Fibroblast of lung (primary cell): Measurements from ENCODE around the gene STEAP1B. TPM values are rescaled to one million over a fixed set of nuclear protein-coding genes. Genes with fewer than 3 reads are reported as not detected.
"Not testable (repeated sequence)": the region's sequence is repeated elsewhere in the genome, so short reads cannot be mapped to it uniquely, and the experiment has no call there.

Experiments used
- DNase-seq, 2 donors: peaks; one replicate each; pipeline versions ENCODE4 v3.0.0 to v3.0.0-alpha.2; 2010; ENCODE audit warnings: low read depth in 2 of 2
- H2AFZ ChIP-seq: 2 replicates; pipeline ENCODE4 v1.5.1; 2012; ENCODE audit warnings: low read length, control low read depth, inconsistent platforms
- H3K27ac ChIP-seq: 2 replicates; pipeline ENCODE4 v1.5.1; 2011; ENCODE audit warnings: low read length, control low read depth; ENCODE audit not compliant: insufficient read depth
- H3K27me3 ChIP-seq: 2 replicates; pipeline ENCODE4 v1.5.1; 2011; ENCODE audit warnings: mild to moderate bottlenecking, low read length; ENCODE audit not compliant: control insufficient read depth, insufficient read depth
- H3K36me3 ChIP-seq: 2 replicates; pipeline ENCODE4 v1.5.1; 2011; ENCODE audit warnings: low read length; ENCODE audit not compliant: control insufficient read depth, insufficient read depth
- H3K4me1 ChIP-seq: 2 replicates; pipeline ENCODE4 v1.5.1; 2011; ENCODE audit warnings: low read length; ENCODE audit not compliant: control insufficient read depth, insufficient read depth; ENCODE audit errors: extremely low read depth
- H3K4me2 ChIP-seq: 2 replicates; pipeline ENCODE4 v1.5.1; 2011; ENCODE audit warnings: low read length, control low read depth; ENCODE audit not compliant: insufficient read depth; ENCODE audit errors: extremely low read depth
- H3K4me3 ChIP-seq, 4 experiments: fragments of 200-600 bp in 1 of 4; sonication (generic) in 1 of 4; replicated peaks in 1 of 4; 2 replicates each; pipeline ENCODE4 v1.5.1; 2011 to 2016; ENCODE audit warnings: low read length in 4 of 4, low read depth in 3 of 4, mild to moderate bottlenecking in 3 of 4, control low read depth in 2 of 4, inconsistent platforms in 1 of 4, mixed read lengths in 1 of 4; ENCODE audit not compliant: insufficient read depth in 1 of 4; ENCODE audit errors: control extremely low read depth in 1 of 4
- H3K79me2 ChIP-seq: 2 replicates; pipeline ENCODE4 v1.5.1; 2012; ENCODE audit warnings: mild to moderate bottlenecking, low read length, inconsistent platforms; ENCODE audit not compliant: control insufficient read depth, insufficient read depth
- H3K9ac ChIP-seq: 2 replicates; pipeline ENCODE4 v1.5.1; 2011; ENCODE audit warnings: mild to moderate bottlenecking, low read length, control low read depth; ENCODE audit not compliant: insufficient read depth
- H3K9me3 ChIP-seq: 2 replicates; pipeline ENCODE4 v1.5.1; 2012; ENCODE audit warnings: low read depth, low read length; ENCODE audit not compliant: control insufficient read depth, insufficient read depth
- H4K20me1 ChIP-seq: 2 replicates; pipeline ENCODE4 v1.5.1; 2011; ENCODE audit warnings: low read length; ENCODE audit not compliant: control insufficient read depth, insufficient read depth; ENCODE audit errors: extremely low read depth
- CTCF ChIP-seq, 2 donors: IDR thresholded peaks in 1 of 2; conservative IDR thresholded peaks in 1 of 2; 1 replicate in 1 of 2; 2 replicates in 1 of 2; pipeline ENCODE4 v1.5.1; 2011 to 2012; ENCODE audit warnings: low read length in 2 of 2, control low read depth in 1 of 2, inconsistent platforms in 1 of 2, low read depth in 1 of 2, mild to moderate bottlenecking in 1 of 2
- EZH2 ChIP-seq: IDR thresholded peaks from 2 replicates; pipeline ENCODE4 v1.5.1; 2012; ENCODE audit warnings: low read length, control low read depth, mild to moderate bottlenecking; ENCODE audit errors: missing control alignments
- polyA plus RNA-seq, 2 donors: library from polyadenylated mRNA; depleted of rRNA in 1 of 2; stranded (reverse) in 1 of 2; unstranded in 1 of 2; fragments of >200 nt; gene quantifications; 2 replicates each; pipeline ENCODE4 v1.2.1, GENCODE V29; 2011 to 2012; ENCODE audit warnings: missing spikeins in 1 of 2
- total RNA-seq: library from RNA; depleted of rRNA; stranded (reverse); fragments of >200 nt; gene quantifications from 2 replicates; pipeline ENCODE4 v1.2.1, GENCODE V29; 2014

STEAP1B gene
- total and polyA plus RNA-seq, 2 donors (not counting 1 experiment from before 2014, with no cell fraction given): 11.4 to 14.7 TPM

GRCh38 chr7:22541789-22542188 is 41.8 kb upstream of the STEAP1B start:
- DNase-seq: no peak
- Histone ChIP-seq H3K27me3 (peaks cover 7% of the 10 kb centered on the region), H3K9me3 (no peaks in the 10 kb centered on the region), H3K4me3 (no peak overlapping the region), H3K9ac (no peak overlapping the region), H3K27ac (no peak overlapping the region), H3K79me2 (no peaks in the 10 kb centered on the region), H4K20me1 (no peaks in the 10 kb centered on the region), H3K4me2 (no peak overlapping the region), H3K36me3 (no peaks in the 10 kb centered on the region), H2AFZ (no peak overlapping the region), H3K4me1 (no peaks in the 10 kb centered on the region)
- TF ChIP-seq EZH2 (no peak), CTCF (conservative IDR thresholded peaks at IDR 0.05 in 1 of 2, IDR thresholded peaks at IDR 0.05 in 1 of 2; ENCODE audit: low read depth in 1 of 2, low read length in 2 of 2) (no peak)

GRCh38 chr7:22528537-22528936 is 28.5 kb upstream of the STEAP1B start:
- not testable (repeated sequence) for H3K4me3 ChIP-seq, H3K4me1 ChIP-seq, H3K9me3 ChIP-seq, H3K27ac ChIP-seq, H3K27me3 ChIP-seq, H4K20me1 ChIP-seq, H3K79me2 ChIP-seq, DNase-seq, H3K9ac ChIP-seq, H3K4me2 ChIP-seq, H2AFZ ChIP-seq, H3K36me3 ChIP-seq

DNA sequence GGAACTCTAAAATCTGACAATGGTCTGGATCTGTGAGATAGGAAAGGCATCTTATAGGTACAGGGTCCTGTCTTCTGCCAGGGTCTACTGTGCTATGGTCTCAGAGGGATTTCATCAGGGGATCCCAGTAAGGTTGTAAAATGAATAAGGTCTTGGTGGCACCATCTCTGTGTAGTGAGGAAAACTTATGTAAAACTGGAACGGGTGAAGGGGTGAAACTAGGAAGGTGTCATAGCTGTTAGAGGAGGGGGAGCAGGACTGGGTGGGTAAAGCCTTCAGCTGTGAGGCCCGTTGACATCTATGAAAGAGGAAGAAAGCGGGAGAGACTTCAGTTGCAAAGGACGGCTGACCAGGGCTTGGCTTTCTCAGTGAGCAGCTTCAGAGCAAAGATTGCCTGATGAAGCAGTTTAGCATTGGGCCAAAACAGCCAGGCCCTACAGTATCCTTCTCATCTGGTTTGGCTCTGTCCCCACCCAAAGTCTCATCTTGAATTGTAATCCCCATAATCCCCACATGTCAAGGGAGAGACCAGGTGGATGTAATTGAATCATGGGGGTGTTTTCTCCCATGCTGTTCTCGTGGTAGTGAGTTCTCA is 24.5 kb upstream of the STEAP1B start:
- not testable (repeated sequence) for H3K36me3 ChIP-seq, H3K4me1 ChIP-seq, H3K27me3 ChIP-seq, H3K4me2 ChIP-seq, H3K9ac ChIP-seq, H4K20me1 ChIP-seq, H3K27ac ChIP-seq, H3K9me3 ChIP-seq, DNase-seq, H2AFZ ChIP-seq, H3K79me2 ChIP-seq, H3K4me3 ChIP-seq

DNA sequence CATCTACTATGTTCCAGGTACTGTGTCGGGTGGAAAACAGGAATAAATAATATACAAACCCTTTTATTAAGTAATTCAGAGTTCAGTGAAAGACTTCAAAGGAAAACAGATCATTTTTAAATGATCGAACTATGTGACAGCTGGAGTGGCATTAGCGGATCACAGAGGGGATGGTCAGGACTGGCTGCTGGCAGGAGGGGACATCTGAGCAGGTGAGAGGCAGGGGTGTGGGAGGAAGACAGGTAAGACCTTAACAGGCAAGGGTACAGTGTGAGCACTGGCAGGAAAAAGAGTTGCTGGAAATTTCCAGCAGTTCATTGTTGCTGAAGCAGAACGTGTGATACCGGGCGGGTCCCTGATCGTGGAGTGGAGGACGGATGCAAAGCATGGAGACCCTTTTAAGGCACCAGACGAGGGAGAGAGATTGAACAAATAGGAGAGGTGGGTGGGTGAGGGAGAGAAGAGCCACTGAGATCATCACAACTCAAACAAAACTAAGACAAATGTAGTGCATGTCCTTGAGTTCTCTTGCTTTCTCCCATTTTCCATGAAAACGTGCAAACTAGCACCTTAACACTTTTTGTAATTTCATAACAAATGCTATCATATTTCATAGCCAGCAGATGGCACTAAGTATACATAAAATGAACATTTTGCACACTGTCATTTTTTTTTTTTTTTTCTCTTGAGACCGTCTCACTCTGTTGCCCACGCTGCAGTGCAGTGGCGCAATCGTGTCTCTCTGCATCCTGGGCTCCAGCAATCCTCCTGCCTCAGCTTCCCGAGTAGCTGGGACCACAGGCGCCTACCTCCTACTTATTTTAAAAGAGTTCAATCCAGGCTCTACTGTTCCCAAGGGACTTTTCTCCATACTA is 23.7 kb upstream of the STEAP1B start:
- DNase-seq: peak; percentile 63 to 65
- not testable (repeated sequence) for H3K9ac ChIP-seq, H3K27me3 ChIP-seq, H3K27ac ChIP-seq, H3K4me2 ChIP-seq, H3K4me1 ChIP-seq, H3K36me3 ChIP-seq, H2AFZ ChIP-seq, H4K20me1 ChIP-seq, H3K4me3 ChIP-seq, H3K9me3 ChIP-seq, H3K79me2 ChIP-seq

DNA sequence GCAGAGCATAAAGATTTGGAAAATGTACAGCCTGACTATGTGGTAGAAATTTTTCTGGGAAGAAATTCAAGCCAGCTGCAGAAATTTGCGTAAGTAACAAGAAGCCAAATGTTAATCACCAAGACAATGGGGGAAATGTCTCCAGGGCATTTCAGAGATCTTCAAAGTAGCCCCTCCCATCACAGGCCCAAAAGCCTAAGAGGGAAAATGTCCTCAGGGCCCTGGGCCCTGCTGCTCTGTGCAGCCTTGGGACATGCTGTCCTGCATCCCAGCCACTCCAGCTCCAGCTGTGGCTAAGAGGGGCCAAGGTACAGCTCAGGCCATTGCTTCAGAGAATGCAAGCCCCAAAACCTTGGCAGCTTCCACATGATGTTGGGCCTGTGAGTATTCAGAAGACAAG is 19.6 kb upstream of the STEAP1B start:
- H3K79me2 ChIP-seq, H3K4me1 ChIP-seq, DNase-seq, H3K4me3 ChIP-seq, H3K4me2 ChIP-seq, H4K20me1 ChIP-seq, H3K27ac ChIP-seq, H3K27me3 ChIP-seq, H2AFZ ChIP-seq, H3K9me3 ChIP-seq, H3K9ac ChIP-seq, H3K36me3 ChIP-seq: not testable (repeated sequence)

DNA sequence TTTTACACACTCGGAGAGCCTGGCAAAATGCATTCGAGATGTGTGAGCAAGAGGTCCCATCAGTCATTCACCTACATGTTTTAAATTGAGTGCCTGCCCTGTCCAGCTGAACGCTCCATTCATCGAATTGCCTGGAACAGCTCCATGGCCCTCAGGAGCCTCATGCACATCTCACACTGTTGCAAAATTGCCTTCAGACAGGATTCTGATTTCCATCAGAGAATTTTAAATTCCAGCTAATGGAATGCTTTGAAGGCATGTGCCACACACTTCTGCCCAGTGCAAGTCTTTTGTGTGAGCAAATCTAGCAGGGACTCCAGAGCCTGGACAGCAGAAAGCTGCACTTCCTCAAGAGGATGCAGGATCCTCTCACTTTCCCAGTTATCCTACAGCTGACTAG is 17.0 kb upstream of the STEAP1B start:
- H3K4me1 ChIP-seq, H3K36me3 ChIP-seq, H3K9ac ChIP-seq, H3K27me3 ChIP-seq, H3K27ac ChIP-seq, DNase-seq, H3K9me3 ChIP-seq, H3K4me3 ChIP-seq, H3K4me2 ChIP-seq, H2AFZ ChIP-seq, H4K20me1 ChIP-seq, H3K79me2 ChIP-seq: not testable (repeated sequence)
